Measurements from ENCODE around the gene CTXND1.

CTXND1 gene

GRCh38 chr15:80155001-80155377 lies 97.0 kb downstream of the CTXND1 start (continued):
- TF ChIP-seq ZFP69B (tag by site-specific recombination; IDR thresholded peaks at IDR 0.05), result no peak

GRCh38 chr15:80154336-80154735 lies 97.7 kb downstream of the CTXND1 start:
- ChIA-PET POLR2A (interaction anchor here (1.3 kb wide), 1 partner anchor 231 kb away, joined by 3 read pairs; no protein-coding TSS in a partner anchor), CTCF (interaction anchor here (0.7 to 1.3 kb wide), 2 partner anchors 18 to 95 kb away, joined by 4 to 5 read pairs; no protein-coding TSS in a partner anchor)
- Histone ChIP-seq H3K4me1 (ENCODE audit: control insufficient read depth, insufficient read depth, low read length) (0 out of 2 replicates have a peak, but pooled peaks cover 3% of the 10 kb centered on the region), H3K36me3 (ENCODE audit: control insufficient read depth in 2 of 2, insufficient read depth in 1 of 2, low read length in 2 of 2) (peaks cover 0 to 10% of the 10 kb centered on the region in 2 experiments; a peak in 1 of 3 replicates), H3K9me3 (ENCODE audit: control insufficient read depth, insufficient read depth, low read depth, low read length) (no peaks in the 10 kb centered on the region), H3K4me3 (ENCODE audit: low read depth, low read length) (no peak overlapping the region), H3K27ac (ENCODE audit: extremely low read depth, low read depth, low read length) (no peak overlapping the region)
- TF ChIP-seq ZBTB17 (tag by site-specific recombination; IDR thresholded peaks at IDR 0.05) (peak; percentile 83), ZFP69B (tag by site-specific recombination; IDR thresholded peaks at IDR 0.05) (no peak)

GRCh38 chr15:80153900-80154299 lies 98.1 kb downstream of the CTXND1 start:
- POLR2A ChIA-PET, result interaction anchor here (0.5 to 2.1 kb wide), 3 partner anchors 95 to 231 kb away, joined by 3 to 7 read pairs (median 3); partner anchors contain the start of gene ZFAND6
- Histone ChIP-seq H3K9me3 (ENCODE audit: control insufficient read depth, insufficient read depth, low read depth, low read length) (no peaks in the 10 kb centered on the region), H3K4me3 (ENCODE audit: low read depth, low read length) (no peak overlapping the region), H3K4me1 (ENCODE audit: control insufficient read depth, insufficient read depth, low read length) (0 out of 2 replicates have a peak, but pooled peaks cover 3% of the 10 kb centered on the region), H3K36me3 (ENCODE audit: control insufficient read depth in 2 of 2, insufficient read depth in 1 of 2, low read length in 2 of 2) (peaks cover 0 to 8% of the 10 kb centered on the region in 2 experiments; a peak in 1 of 3 replicates), H3K27ac (ENCODE audit: extremely low read depth, low read depth, low read length) (no peak overlapping the region)
- CTCF ChIA-PET, result interaction anchor here (0.7 to 1.3 kb wide), 3 partner anchors 19 to 95 kb away, joined by 4 to 8 read pairs (median 5); no protein-coding TSS in a partner anchor
- TF ChIP-seq ZNF416 (tag by site-specific recombination; IDR thresholded peaks at IDR 0.05), result no peak
- TF ChIP-seq PBX3 (CRISPR knock-in tag; IDR thresholded peaks at IDR 0.05), result no peak
- TF ChIP-seq ZNF16 (tag by site-specific recombination; IDR thresholded peaks at IDR 0.05; ENCODE audit: low read depth), result no peak
- TF ChIP-seq GLI4 (tag by site-specific recombination; IDR thresholded peaks at IDR 0.05), result no peak
- TF ChIP-seq SP7 (tag by site-specific recombination; IDR thresholded peaks at IDR 0.05), result no peak
- no peak for TF ChIP-seq KLF17 (tag by site-specific recombination; IDR thresholded peaks at IDR 0.05)
- TF ChIP-seq ZNF610 (tag by site-specific recombination; IDR thresholded peaks at IDR 0.05; ENCODE audit: borderline replicate concordance), result no peak
- no peak for TF ChIP-seq ZSCAN4 (tag by site-specific recombination; IDR thresholded peaks at IDR 0.05)
- TF ChIP-seq ZNF133 (tag by site-specific recombination; IDR thresholded peaks at IDR 0.05), result no peak
- TF ChIP-seq ZNF521 (tag by site-specific recombination; IDR thresholded peaks at IDR 0.05), result no peak
- no peak for TF ChIP-seq ZNF768 (tag by site-specific recombination; IDR thresholded peaks at IDR 0.05)

- peaks cover 0 to 3% of the 10 kb centered on the region in 2 experiments; a peak in 1 of 3 replicates for H3K36me3 ChIP-seq (ENCODE audit: control insufficient read depth in 2 of 2, insufficient read depth in 1 of 2, low read length in 2 of 2)
- H3K4me1 ChIP-seq (ENCODE audit: control insufficient read depth, insufficient read depth, low read length), result 0 out of 2 replicates have a peak, but pooled peaks cover 3% of the 10 kb centered on the region
- ChIA-PET CTCF (interaction anchor here (0.8 to 1.3 kb wide), 2 partner anchors 20 to 90 kb away, joined by 5 to 8 read pairs; no protein-coding TSS in a partner anchor), POLR2A (interaction anchor here (0.5 to 2.1 kb wide), 7 partner anchors 92 to 745 kb away, joined by 3 to 7 read pairs (median 5); partner anchors contain the start of gene ZFAND6)
- H3K4me3 ChIP-seq (ENCODE audit: low read depth, low read length), result peak within 1 kb of the TSS; percentile 71
- H3K27ac ChIP-seq (ENCODE audit: extremely low read depth, low read depth, low read length), result peak within 1 kb of the TSS; percentile 52; the same call in 1 of the 2 replicates
- no peaks in the 10 kb centered on the region for H3K9me3 ChIP-seq (ENCODE audit: control insufficient read depth, insufficient read depth, low read depth, low read length)
- TF ChIP-seq ZNF433 (tag by site-specific recombination; IDR thresholded peaks at IDR 0.05; ENCODE audit: low read depth) (no peak), ZNF211 (tag by site-specific recombination; IDR thresholded peaks at IDR 0.05; ENCODE audit: low read depth) (no peak), TRIM28 (IDR thresholded peaks at IDR 0.05; ENCODE audit: borderline replicate concordance, low read length) (no peak; the same call in 1 of the 2 replicates), SALL2 (tag by site-specific recombination; IDR thresholded peaks at IDR 0.05; ENCODE audit: borderline replicate concordance) (no peak), ZFP37 (tag by site-specific recombination; IDR thresholded peaks at IDR 0.05) (no peak), ZSCAN5A (tag by site-specific recombination; IDR thresholded peaks at IDR 0.05) (no peak), ZNF639 (tag by site-specific recombination; IDR thresholded peaks at IDR 0.05) (no peak), ZNF133 (tag by site-specific recombination; IDR thresholded peaks at IDR 0.05) (no peak), ZNF530 (tag by site-specific recombination; IDR thresholded peaks at IDR 0.05; ENCODE audit: low read depth) (no peak)
Observed at GRCh38 chr15:80152896-80153876, 98.8 kb downstream of the CTXND1 start, which contains the start of gene FAH. Gene FAH, plus strand, starts transcription at chr15:80152999. Its CDS starts 56 bp downstream, at chr15:80153055.

Measured in HEK293 (cell line).